Subcutaneous adipose tissue (tissue), 4 donors: ENCODE results near the gene BCL2L11. TPM values are rescaled to one million over a fixed set of nuclear protein-coding genes. Genes with fewer than 3 reads are reported as not detected.

ENCODE experiments used
- total RNA-seq, 4 donors: library from RNA; depleted of rRNA; stranded (reverse); fragments of >200 nt; gene quantifications; one replicate each; pipeline ENCODE4 v1.1.0, GENCODE V29; 2016
- TF ChIP-seq, protein P1 (sequence below): fragments of 450-650 bp; IDR thresholded peaks from one replicate; pipeline ENCODE4 v1.5.1; 2016; ENCODE audit warnings: low read depth, mild to moderate bottlenecking, control low read depth, antibody characterized with exemption, moderate library complexity

BCL2L11 gene
- total RNA-seq, 4 donors from 2014 or later: 17.8 to 48.1 (median 35.5) TPM

DNA sequence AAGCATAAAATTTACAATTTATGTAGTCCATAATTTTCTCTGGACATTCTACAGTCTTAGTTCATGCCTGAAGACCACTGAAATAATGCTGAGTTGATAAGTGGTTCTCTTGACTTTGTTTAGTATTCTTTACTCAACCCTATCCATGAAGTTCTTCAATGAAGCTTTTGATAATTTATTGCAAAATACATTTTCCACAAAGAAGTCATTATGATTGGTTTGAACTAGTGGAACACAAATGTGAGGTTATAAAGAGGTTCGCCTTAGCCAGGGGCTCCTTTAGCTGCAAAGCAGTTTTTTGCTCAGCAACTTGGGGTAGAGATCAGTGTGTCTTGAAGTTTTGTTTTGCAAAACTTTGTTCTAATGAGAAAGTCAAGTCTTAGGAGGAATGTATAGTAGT, 5.9 kb downstream of the BCL2L11 start:
- TF ChIP-seq, protein P1, sequence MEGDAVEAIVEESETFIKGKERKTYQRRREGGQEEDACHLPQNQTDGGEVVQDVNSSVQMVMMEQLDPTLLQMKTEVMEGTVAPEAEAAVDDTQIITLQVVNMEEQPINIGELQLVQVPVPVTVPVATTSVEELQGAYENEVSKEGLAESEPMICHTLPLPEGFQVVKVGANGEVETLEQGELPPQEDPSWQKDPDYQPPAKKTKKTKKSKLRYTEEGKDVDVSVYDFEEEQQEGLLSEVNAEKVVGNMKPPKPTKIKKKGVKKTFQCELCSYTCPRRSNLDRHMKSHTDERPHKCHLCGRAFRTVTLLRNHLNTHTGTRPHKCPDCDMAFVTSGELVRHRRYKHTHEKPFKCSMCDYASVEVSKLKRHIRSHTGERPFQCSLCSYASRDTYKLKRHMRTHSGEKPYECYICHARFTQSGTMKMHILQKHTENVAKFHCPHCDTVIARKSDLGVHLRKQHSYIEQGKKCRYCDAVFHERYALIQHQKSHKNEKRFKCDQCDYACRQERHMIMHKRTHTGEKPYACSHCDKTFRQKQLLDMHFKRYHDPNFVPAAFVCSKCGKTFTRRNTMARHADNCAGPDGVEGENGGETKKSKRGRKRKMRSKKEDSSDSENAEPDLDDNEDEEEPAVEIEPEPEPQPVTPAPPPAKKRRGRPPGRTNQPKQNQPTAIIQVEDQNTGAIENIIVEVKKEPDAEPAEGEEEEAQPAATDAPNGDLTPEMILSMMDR: no peak

DNA sequence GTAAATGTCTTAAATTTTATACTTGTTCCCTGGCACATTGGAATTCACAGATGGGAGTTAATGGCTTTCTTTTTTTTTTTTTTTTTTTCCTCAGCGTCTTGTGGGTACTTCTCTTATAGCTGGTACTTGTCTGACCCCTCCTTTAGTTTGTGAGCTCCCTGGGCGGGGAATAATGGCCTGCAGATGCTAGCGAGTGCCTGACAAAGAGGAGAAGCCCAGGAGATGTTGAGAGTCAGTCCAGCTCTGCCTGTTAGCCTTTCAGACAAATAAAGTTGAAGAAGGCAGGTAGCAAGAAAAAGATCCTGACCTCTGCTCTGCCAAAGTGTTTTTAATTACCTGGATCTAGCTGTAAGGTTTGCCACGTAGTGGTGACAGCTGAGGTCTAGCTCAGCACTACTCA, 6.6 kb downstream of the BCL2L11 start:
- TF ChIP-seq, protein P1: no peak

DNA sequence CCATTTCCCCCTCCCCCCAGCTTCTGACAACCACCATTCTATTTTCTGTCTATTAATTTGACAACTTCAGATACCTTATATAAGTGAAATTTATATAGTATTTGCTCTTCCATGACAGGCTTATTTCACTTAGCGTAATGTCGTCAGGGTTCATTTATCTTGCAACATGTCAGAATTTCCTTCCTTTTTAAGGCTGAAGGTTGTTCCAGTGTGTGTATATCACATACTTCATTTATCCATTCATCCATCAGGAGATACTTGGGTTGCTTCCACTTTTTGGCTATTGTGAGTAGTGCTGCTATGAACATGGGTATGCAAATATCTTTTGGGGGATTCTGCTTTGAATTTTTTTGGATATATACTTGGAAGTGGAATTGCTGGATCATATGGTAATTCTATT, 7.4 kb downstream of the BCL2L11 start:
- TF ChIP-seq, protein P1: no peak

DNA sequence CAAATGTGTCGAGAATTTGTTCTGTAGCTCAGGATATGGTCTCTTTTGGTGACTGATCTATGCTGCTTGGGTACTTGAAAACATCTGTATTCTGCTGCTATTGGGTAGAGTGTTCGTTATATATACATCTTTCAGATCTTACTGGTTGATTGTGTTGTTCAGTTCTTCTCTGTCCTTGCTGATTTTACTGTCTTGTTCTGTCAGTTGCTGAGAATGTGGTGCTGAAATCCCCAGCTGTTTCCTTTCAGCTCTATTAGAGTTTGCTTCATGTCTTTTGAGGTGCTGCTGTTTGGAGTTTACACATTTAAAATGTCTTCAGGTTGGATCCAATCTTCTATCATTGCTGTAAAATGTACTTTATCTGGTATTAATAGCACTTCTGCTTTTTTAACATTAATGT, 12.9 kb downstream of the BCL2L11 start:
- TF ChIP-seq, protein P1: no peak

DNA sequence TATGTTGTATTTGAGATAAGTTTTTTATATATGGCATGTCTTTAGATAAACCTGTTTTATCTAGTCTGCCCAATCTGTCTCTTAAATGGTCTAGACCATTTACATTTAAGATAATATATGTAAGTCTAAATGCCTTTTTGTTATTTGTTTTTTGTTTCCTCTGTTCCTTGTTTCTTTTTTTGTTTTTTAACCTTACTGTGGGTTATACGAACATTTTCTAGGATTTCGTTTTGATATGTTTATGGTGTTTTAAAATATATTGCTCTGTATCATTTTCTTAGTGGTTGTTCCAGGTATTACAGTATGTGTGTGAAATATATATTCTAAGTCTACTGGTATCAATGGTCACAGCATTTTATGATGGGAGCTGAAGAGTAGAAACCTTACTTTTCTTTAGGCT, 13.3 kb downstream of the BCL2L11 start:
- TF ChIP-seq, protein P1: no peak

DNA sequence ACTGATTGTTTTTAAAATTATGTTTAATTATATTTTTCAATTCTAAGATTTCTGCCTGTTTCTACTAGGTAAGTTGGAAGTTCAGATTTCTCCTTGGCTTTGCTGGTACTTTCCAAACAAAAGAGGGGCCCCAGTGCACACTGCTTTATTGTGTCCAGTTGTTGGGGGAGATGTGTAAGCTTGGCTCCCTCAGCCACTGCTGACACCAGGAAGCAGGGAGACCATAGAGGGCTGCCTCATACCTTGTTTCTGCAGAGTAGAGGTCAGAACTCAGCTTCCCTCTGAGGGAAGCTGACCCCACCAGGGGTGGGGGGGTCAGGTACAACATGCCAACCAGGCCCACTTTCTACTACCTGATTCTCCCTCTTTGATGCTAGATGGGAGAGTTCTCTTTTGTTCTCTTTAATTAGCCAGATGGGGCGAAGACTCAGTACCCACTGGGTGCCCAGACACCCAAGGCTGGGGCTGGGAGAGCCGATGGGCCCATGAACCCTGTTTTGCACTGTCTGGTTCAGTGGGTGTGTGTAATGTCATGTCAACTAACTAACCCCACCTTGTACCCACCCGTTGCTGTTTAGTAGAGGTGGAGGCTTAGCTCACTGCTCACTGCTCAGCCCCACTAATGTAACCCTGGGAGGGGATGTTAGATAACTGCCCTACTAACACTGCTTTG, 14.7 kb downstream of the BCL2L11 start:
- TF ChIP-seq, protein P1: no peak

DNA sequence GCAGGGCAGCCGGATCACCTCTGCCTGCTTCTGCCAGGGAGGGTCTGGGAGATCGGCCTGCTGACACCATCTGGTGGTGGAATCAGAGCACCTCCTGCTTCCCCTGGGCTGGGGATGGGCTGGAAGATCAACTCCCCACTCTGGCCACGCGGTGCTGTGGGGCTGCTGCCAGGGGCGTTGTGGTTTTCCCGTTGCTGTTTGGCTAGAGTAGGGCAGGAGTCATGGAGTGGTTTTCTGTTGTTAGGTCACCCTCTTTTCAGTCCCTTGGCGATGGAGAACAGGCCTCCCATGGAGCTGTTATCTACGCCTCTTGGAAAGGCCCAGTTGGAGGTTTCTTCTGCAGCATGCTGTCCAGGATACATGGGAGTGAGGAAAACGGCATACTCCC, 15.2 kb downstream of the BCL2L11 start:
- TF ChIP-seq, protein P1: no peak
